ENCODE data around the gene RCC2. TPM values are rescaled to one million over a fixed set of nuclear protein-coding genes. Genes with fewer than 3 reads are reported as not detected.

Gene RCC2
- total and polyA plus RNA-seq, 2 of the 4 experiments (the other 2 are of a cell fraction) = 24.0 to 38.9 TPM

- Histone ChIP-seq H3K27ac (ENCODE audit: insufficient read depth, low read length) (no peak overlapping the region), H3K18ac (ENCODE audit: low read depth, low read length) (no peak overlapping the region), H3K9ac (ENCODE audit: low read depth, low read length) (no peak overlapping the region), H3K9me1 (ENCODE audit: insufficient read depth, low read length) (no peaks in the 10 kb centered on the region), H3K9me3 (ENCODE audit: control insufficient read depth, insufficient read depth, low read length) (no peaks in the 10 kb centered on the region), H2AFZ (replicated peaks; ENCODE audit: low read length, poor library complexity) (no peak overlapping the region), H2BK120ac (ENCODE audit: low read depth, low read length) (no peak overlapping the region), H4K91ac (ENCODE audit: insufficient read depth, low read depth, low read length) (no peak overlapping the region), H3K56ac (ENCODE audit: extremely low read depth, insufficient read depth, low read length) (no peak overlapping the region), H2BK5ac (ENCODE audit: low read depth, low read length, poor library complexity, severe bottlenecking) (no peak overlapping the region), H4K20me1 (ENCODE audit: insufficient read depth, low read length) (no peaks in the 10 kb centered on the region), H3K36me3 (ENCODE audit: control insufficient read depth, insufficient read depth, low read length) (no peaks in the 10 kb centered on the region), H4K5ac (ENCODE audit: low read depth, low read length) (no peak overlapping the region), H3K14ac (replicated peaks; ENCODE audit: low read depth, low read length) (no peak overlapping the region), H3K79me1 (ENCODE audit: low read depth in 1 of 2, low read length in 2 of 2) (no peaks in the 10 kb centered on the region), H2AK5ac (ENCODE audit: low read depth, low read length) (no peak overlapping the region), H2BK15ac (ENCODE audit: low read depth, low read length) (no peak overlapping the region), H3K4ac (ENCODE audit: low read depth, low read length) (no peak overlapping the region), H2BK20ac (ENCODE audit: low read depth, low read length) (no peak overlapping the region), H3K4me3 (ENCODE audit: insufficient read depth, low read depth, low read length) (no peak overlapping the region), H2AK9ac (replicated peaks; ENCODE audit: low read depth, low read length, poor library complexity) (no peak overlapping the region), H3K4me1 (ENCODE audit: control insufficient read depth, insufficient read depth, low read length) (no peaks in the 10 kb centered on the region), H3K4me2 (ENCODE audit: low read depth, low read length) (no peak overlapping the region), H3K27me3 (ENCODE audit: control insufficient read depth, insufficient read depth, low read length) (peaks cover 24% of the 10 kb centered on the region), H4K8ac (ENCODE audit: low read depth in 2 of 2, low read length in 2 of 2) (no peak overlapping the region), H3K23ac (ENCODE audit: low read depth, low read length) (no peak overlapping the region)
- ChIA-PET POLR2A (ENCODE audit: unreplicated experiment) (no interaction called here), CTCF (no interaction called here)
- DNase-seq = no peak
- no peak for ATAC-seq (ENCODE audit: low read depth)
- TF ChIP-seq BHLHE40 (IDR thresholded peaks at IDR 0.05; ENCODE audit: low read depth, low read length) = no peak
- TF ChIP-seq USF2 (IDR thresholded peaks at IDR 0.05; ENCODE audit: low read depth, low read length) = no peak
- TF ChIP-seq RFX5 (IDR thresholded peaks at IDR 0.05; ENCODE audit: low read depth, low read length) = no peak
- TF ChIP-seq NFE2L2 (IDR thresholded peaks at IDR 0.05; ENCODE audit: low read depth, low read length) = no peak
- TF ChIP-seq MAFK (IDR thresholded peaks at IDR 0.05; ENCODE audit: low read depth, low read length) = no peak
- TF ChIP-seq ELK1 (IDR thresholded peaks at IDR 0.05; ENCODE audit: borderline replicate concordance, low read depth, low read length) = no peak
- TF ChIP-seq MXI1 (IDR thresholded peaks at IDR 0.05; ENCODE audit: borderline replicate concordance, low read depth, low read length) = no peak
- TF ChIP-seq CEBPB (IDR thresholded peaks at IDR 0.05; ENCODE audit: low read depth, low read length) = no peak
- no peak for TF ChIP-seq SMC3 (IDR thresholded peaks at IDR 0.05; ENCODE audit: low read depth, low read length)
- TF ChIP-seq CHD1 (IDR thresholded peaks at IDR 0.05; ENCODE audit: low read depth, low read length) = no peak
- TF ChIP-seq RCOR1 (IDR thresholded peaks at IDR 0.05; ENCODE audit: insufficient replicate concordance, low read length) = no peak
- TF ChIP-seq POLR2A (IDR thresholded peaks at IDR 0.05; ENCODE audit: low read depth, low read length) = no peak
- TF ChIP-seq CTCF (conservative IDR thresholded peaks at IDR 0.05; ENCODE audit: low read depth, low read length) = no peak
- TF ChIP-seq FOS (IDR thresholded peaks at IDR 0.05; ENCODE audit: low read depth, low read length) = no peak
- no peak for TF ChIP-seq RAD21 (IDR thresholded peaks at IDR 0.05; ENCODE audit: low read length)
- TF ChIP-seq MAZ (IDR thresholded peaks at IDR 0.05; ENCODE audit: borderline replicate concordance, low read depth, low read length) = no peak
- 40% methylated on average over 1 of the region's 11 CpGs; no CpG with 5 or more reads in 1 of the 2 experiments for WGBS, 2 experiments (ENCODE audit: extremely low coverage in 2 of 2, insufficient read length in 1 of 2)
- dilution Hi-C loops (cut with HindIII; ENCODE audit: low sequenced_read_pairs, unreplicated experiment) (no loop called here), in situ Hi-C loops (cut with MboI; ENCODE audit: low sequenced_read_pairs) (no loop called here), intact Hi-C loops (cut with micrococcal nuclease) (no loop called here)
- no TSS peak for BruUV-seq (replicated peaks)
Measured at GRCh38 chr1:17359031-17359430, 80.4 kb downstream of the RCC2 start.
